Astrocyte of the hippocampus (primary cell): Measurements from ENCODE around the gene NECAP2.
"Not testable (repeated sequence)": the region's sequence is repeated elsewhere in the genome, so short reads cannot be mapped to it uniquely, and the experiment has no call there.

Experiments
- DNase-seq: peaks from one replicate; pipeline ENCODE4 v3.0.0; 2011; ENCODE audit warnings: low read depth, low spot score

Gene NECAP2

DNA sequence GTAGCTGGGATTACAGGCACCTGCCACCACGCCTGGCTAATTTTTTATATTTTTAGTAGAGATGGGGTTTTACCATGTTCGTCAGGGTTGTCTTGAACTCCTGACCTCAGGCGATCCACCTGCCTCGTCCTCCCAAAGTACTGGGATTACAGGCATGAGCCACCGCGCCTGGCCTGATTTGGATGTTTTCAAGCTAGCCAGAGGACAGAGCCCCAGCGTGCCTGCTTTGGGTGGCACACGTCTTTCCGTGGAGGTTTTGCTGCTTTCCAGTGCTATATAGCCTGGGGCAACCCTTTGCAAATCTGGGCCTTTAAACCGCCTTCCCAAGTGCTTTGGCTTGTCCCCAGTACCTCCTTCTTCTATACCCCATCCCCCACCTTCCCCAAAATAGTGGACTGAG is 15.6 kb downstream of the NECAP2 start:
- DNase-seq, result not testable (repeated sequence)

GRCh38 chr1:16458831-16459230 is 18.3 kb downstream of the NECAP2 start:
- no peak for DNase-seq

DNA sequence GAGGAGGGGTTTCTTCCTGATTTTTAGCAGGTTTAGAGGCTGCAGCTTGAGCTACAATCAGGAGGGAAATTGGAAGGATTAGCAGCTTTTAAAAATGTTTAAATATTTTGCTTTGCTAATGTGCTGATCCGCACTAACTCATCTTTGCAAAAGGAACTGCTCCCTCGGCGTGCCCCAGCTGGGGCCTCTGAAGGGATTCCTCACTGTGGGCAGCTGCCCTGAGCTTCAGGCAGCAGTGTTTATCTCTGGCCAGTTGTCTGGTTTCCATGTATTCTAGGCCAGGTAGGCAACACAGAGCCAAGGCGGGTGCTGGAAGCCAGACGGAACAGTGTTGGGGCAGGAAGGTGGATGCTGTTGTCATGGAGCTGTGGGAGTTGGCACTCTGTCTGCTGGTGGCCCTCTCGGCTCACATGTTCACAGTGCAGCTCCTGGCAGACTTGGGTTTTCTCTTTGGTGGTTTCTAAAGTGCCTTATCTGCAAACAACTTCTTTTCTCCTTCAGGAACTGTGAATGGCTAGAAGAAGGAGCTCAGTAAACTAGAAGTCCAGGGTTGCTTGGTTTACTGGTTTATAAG is 18.9 kb downstream of the NECAP2 start:
- DNase-seq, result no peak

GRCh38 chr1:16461681-16462080 is 21.2 kb downstream of the NECAP2 start:
- no peak for DNase-seq

DNA sequence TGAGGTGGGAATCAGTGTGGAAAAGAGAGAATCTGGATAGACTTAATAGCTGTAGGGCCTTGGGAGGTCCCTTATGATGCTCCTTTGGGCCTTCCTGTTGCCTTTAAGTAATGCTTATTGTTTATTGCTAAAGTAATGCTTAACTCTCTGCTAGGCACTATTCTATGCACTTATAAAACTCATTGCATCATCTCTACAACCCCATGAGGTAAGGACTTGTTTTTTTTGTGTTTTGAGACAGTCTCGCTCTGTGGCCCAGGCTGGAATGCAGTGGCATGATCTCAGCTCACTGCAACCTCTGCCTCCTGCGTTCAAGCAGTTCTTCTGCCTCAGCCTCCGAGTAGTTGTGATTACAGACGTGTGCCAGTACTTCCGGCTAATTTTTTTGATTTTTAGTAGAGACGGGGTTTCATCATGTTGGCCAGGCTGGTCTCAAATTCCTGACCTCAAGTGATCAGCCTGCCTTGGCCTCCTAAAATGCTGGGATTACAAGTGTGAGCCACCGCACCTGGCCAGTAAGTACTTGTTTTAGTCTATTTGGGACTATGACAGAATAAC is 22.3 kb downstream of the NECAP2 start:
- DNase-seq, result no peak

GRCh38 chr1:16464917-16465625 is 24.5 kb downstream of the NECAP2 start:
- DNase-seq, result peak; percentile 36

DNA sequence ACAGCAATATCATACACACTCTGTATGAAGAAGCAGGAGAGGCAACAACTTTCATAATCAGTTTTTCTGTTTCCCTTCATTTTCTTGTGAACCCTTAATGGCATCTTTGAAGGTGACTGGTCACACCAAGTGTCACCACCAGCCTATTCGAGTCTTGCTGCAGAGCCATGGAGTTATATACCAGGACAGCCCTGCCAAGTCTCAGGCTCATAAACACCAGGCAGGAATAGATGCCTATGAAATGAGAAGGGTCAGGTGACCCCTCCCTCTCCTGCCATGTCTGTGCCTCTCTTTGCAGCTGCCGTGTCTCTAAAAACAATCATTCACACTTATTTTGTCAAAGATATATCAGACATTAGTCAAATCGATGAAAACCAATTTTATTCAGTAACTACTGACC is 28.0 kb downstream of the NECAP2 start:
- no peak for DNase-seq

DNA sequence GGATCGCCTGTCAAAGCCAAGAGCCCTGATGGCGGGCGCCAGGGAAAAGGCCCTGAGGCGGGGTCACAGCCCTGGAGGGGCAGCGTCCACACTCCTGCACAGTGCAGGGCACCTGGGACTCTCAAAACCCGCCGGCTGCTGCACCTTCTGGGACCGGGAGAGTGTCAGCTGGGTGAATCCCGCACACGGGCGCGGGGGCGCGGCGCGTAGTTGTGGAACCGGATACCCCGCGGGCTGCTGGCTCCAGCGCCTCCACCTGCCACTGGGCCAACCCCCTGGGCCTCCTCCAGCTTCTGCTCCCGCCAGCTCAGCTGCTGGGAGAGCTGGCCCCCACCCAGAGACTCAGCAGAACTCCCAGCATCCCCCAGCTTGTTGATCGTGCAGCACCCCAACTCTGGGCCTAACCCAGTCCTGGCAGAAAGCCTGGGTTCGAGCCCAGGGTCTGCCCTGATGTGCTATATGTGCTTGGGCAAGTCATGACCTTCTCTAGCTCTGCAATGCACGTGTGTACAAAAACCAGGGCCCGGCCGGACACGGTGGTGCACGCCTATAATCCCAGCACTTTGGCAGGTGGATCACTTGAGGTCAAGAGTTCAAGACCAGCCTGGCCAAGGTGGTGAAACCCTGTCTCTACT is 33.8 kb downstream of the NECAP2 start:
- no peak for DNase-seq

- DNase-seq, result not testable (repeated sequence)
Measured at GRCh38 chr1:16474891-16475290, 34.4 kb downstream of the NECAP2 start.

GRCh38 chr1:16475771-16476770 is 35.5 kb downstream of the NECAP2 start:
- not testable (repeated sequence) for DNase-seq

DNA sequence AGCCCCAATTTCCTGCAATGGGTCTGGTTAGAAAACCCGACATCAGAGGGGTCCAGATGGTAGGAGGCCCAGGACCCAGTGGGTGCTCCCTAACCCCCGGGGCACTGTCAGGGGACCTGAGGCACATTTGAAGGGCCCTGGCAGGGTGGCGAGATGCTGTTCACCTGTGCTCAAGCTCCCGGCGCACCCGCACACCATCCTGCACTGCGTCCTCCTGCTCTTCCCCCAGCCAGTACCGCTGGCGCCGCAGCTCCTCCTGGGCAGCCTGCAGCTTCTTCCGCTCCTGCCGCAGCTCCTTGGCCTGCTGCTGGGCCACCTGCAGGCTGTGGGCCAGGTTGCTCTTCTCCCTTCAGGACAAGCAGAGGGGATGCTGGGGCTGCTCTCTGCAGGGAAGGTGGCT is 37.6 kb downstream of the NECAP2 start:
- DNase-seq, result no peak

DNA sequence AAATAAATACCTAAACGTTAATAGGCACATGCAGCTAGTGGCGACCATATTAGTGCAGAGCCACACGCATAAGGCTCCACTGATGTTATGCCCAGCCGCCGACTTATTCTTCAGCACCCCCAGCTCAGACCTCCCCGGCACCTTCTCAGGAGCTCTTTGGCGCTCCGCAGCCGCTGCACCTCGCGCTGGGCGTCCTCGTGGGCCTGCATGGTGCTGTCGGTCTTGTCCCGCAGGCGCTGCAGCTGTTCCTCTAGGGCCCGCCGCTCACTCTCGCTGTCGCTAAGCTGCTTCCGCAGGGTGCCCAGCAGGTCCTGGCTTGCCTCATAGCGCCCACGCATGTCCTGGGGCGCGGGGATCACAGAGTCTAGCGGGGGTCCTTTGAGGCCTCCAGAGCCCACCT is 42.6 kb downstream of the NECAP2 start:
- not testable (repeated sequence) for DNase-seq

DNA sequence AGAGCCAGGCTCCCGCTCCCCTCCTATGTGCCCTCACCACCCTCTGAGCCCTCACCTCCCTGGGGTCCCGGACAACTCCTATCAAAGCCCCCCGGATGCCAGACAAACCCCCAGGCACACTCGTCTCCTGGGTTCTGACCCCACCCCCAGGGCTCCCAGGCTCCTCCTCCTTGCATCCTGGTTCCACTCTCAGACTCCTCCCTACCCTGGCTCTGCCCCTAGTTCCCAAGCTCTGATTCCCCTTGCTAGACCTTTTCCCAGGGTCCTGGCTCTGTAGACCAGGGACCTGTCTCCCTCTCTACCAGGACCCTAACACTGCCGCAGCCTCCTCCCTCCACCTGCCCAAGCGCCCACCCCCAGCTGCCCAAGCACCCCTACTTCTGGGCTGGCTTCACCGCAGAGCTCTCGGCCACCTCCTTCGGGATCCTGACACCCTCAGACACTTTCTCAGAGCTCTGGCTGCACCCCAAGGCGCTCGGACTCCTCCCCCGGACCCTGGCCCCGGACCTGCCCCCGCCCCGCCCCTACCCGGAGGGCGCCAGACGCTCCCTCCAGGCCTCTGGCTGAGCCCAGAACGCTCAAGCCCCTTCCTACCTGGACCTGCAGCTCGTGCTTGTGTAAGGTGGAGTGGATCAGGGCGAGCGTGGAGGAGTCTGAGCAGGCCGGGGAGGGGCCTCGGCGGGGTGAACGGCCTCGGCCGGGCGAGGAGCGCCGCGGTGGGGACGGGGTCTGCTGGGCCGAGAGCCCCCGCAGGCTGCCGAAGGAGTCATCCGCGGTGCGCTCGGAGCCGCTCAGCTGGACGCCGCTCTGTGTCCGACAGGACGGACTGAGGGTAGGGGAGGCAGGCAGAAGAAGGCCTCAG is 43.3 kb downstream of the NECAP2 start:
- DNase-seq, result not testable (repeated sequence)

DNA sequence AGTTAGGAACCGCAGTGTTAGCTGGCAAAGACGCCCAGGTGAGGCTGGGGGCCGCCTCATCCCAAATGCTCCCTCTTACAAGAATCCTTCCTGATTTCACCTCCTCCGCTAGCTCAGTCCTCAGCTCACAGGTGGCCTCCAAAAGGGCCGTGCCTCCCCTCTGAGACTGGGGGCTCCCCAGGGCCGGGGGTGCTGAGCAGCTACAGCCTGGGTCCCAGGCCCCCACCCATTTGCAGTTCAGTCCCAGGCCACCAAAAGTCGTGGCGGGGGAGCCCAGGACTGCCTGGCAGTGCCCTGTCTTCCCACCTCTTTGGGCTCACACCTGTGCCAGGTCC is 43.9 kb downstream of the NECAP2 start:
- DNase-seq, result no peak

- no peak for DNase-seq
Measured at GRCh38 chr1:16484931-16485330, 44.4 kb downstream of the NECAP2 start.

- not testable (repeated sequence) for DNase-seq
Measured at GRCh38 chr1:16486316-16486715, 45.8 kb downstream of the NECAP2 start.

- not testable (repeated sequence) for DNase-seq
Measured at GRCh38 chr1:16487011-16487410, 46.5 kb downstream of the NECAP2 start.

DNA sequence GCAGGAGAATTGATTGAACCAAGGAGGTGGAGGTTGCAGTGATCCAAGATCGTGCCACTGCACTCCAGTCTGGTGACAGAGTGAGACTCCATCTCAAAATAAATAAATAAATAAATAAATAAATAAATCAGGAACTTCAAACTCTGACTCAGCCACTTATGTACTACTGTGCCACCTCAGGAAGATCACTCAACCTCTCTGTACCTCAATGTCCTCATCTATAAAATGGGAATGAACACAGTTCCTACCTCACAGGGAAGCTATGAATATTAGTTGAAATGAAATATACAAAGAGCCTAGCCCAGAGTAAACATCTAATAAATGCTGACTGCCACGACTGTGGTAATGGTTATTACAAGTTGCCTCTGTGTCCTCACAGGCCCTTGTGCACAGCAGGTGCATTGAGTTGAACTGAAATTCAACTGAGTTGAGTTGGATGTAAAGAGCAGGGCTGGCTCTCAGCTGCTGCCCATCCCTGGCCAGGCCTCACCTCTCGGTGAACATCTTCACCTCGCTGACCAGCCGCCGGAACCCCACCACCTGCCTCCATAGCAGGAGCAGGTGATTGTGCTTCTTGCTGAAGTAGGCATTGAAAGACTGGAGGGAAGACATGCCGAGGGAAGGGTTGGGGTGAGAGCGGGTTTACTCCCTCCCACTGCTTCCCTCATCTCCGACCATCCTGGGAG is 48.8 kb downstream of the NECAP2 start:
- not testable (repeated sequence) for DNase-seq

DNA sequence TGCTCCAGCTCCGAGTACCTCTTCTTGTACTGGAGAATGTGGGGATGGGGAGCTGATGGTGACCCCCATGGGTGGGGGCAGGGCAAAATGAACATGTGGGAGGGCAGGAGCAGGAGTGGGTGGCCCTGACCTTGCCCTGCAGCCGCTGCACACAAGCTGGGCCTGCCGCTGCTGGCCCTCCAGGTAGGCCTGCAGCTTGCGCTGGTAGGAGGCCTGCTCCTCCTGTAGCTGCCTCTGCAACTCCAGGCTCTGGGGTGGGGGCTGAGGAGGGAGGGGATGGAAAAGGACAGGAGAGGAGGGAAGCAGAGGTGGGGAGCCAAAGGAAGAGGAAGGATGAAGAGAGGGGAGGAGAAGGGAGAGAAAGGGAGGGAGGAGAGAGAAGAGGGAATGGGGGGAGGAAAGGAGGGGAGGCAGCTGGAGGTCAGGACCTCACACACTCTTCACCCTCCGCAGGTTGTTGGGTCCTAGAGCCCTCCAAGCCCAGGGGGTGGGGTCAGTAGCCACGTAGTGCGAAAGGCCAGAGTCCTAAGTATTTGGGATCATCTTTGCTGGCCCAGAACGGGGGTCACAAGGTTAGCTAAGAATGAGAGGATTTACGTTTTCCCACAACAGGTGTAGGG is 50.6 kb downstream of the NECAP2 start:
- no peak for DNase-seq

DNA sequence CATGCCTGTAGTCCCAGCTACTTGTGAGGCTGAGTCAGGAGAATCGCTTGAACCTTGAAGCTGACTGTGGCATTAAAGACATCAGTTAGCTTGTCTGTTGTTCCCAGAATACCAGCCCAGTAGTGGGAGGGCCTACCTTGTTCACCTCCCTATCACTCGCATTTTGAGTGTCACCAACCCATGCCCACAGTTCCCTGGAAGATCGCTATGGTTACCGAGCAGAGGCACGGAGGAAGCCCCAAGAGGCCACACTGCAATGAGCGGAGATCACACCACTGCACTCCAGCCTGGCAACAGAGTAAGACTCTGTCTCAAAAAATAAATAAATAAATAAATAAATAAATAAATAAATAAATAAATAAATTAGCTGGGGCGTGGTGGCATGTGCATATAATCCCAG is 52.4 kb downstream of the NECAP2 start:
- DNase-seq, result peak; percentile 19
